ENCODE results near the gene OLFML2B. TPM values are rescaled to one million over a fixed set of nuclear protein-coding genes. Genes with fewer than 3 reads are reported as not detected.

The OLFML2B gene
- polyA plus RNA-seq, 2 of the 4 experiments (the other 2 are of a cell fraction), result 0.10 to 0.79 TPM

DNA sequence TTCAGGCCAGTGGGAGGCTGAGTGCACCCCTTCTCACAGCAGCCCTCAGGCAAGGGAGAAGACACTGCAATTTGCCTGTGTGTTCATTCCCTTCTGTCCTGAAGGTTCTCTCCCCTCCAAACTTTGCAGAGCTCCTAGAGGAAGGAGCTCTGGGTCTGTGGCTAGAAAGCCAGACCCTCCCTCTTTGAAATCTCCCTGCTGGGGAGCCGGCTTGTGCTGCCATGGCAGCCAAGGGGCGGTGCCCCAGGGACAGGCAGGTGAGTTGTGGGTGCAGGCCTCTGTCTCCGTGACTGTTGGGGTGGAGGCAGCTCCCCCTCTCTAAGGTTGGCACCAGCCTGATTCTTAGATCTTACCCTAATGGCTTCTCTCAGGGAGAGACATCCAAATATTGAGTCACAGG, 53.0 kb downstream of the OLFML2B start (continued):
- TF ChIP-seq HEYL (CRISPR knock-in tag; IDR thresholded peaks at IDR 0.05), result no peak
- no peak for TF ChIP-seq ELK1 (IDR thresholded peaks at IDR 0.05; ENCODE audit: low read depth, low read length)

DNA sequence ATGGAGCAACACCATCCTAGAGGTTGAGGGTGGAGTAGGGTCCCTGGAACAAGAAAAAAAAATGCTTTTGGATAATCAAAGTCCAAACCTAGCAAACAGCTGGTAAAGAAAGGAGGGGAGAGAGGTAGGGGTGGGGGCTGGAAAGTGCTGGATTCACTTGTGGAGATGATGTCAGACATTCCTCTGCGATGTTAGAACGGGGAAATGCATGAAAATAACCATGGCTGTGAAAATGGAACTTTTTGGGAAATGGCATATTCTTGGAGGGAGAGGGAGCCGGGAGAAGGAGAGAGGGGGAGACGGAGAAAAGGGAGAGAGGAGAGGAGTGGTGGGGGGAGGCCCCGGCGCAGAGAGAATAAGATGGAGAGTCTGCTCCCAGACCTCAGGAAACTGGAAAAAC, 53.6 kb downstream of the OLFML2B start:
- FAIRE-seq (no peak), DNase-seq (ENCODE audit: low read depth in 1 of 2, low spot score in 1 of 2) (no peak), ATAC-seq (no peak)
- POLR2A ChIA-PET, result no interaction called here
- Histone ChIP-seq H3K4me3 (no peak overlapping the region), H3K9me3 (no peaks in the 10 kb centered on the region), H3K27ac (no peak overlapping the region), H3K4me1 (no peaks in the 10 kb centered on the region), H3K4me2 (no peak overlapping the region)
- TF ChIP-seq GATA3 (IDR thresholded peaks at IDR 0.05; ENCODE audit: borderline replicate concordance) (no peak), PBX3 (IDR thresholded peaks at IDR 0.05) (no peak), FOSL2 (IDR thresholded peaks at IDR 0.05) (no peak), FOSL2 (CRISPR knock-in tag; IDR thresholded peaks at IDR 0.05) (no peak), KDM5A (IDR thresholded peaks at IDR 0.05) (no peak), RAD21 (conservative IDR thresholded peaks at IDR 0.05 in 1 of 2, IDR thresholded peaks at IDR 0.05 in 1 of 2) (no peak), ZNF302 (CRISPR knock-in tag; IDR thresholded peaks at IDR 0.05) (no peak), EHMT2 (IDR thresholded peaks at IDR 0.05; ENCODE audit: low read depth) (no peak), RCOR1 (IDR thresholded peaks at IDR 0.05; ENCODE audit: low read depth, low read length) (no peak), MYC (IDR thresholded peaks at IDR 0.05; ENCODE audit: borderline replicate concordance, low read length) (no peak), CBX2 (IDR thresholded peaks at IDR 0.05; ENCODE audit: borderline replicate concordance, low read depth) (no peak), CEBPB (IDR thresholded peaks at IDR 0.05) (no peak), ZSCAN20 (CRISPR knock-in tag; IDR thresholded peaks at IDR 0.05) (no peak), POLR2A (IDR thresholded peaks at IDR 0.05; ENCODE audit: low read length) (no peak), REST (IDR thresholded peaks at IDR 0.05) (no peak), MAZ (IDR thresholded peaks at IDR 0.05; ENCODE audit: borderline replicate concordance, low read depth, low read length) (no peak), HEYL (CRISPR knock-in tag; IDR thresholded peaks at IDR 0.05) (no peak)
- TF ChIP-seq, protein P1, sequence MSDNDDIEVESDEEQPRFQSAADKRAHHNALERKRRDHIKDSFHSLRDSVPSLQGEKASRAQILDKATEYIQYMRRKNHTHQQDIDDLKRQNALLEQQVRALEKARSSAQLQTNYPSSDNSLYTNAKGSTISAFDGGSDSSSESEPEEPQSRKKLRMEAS (IDR thresholded peaks at IDR 0.05), result no peak
- CTCF ChIA-PET, result no interaction called here
- WGBS (ENCODE audit: missing lambda C conversion rate), result 92% methylated on average over 6 of the region's 6 CpGs

DNA sequence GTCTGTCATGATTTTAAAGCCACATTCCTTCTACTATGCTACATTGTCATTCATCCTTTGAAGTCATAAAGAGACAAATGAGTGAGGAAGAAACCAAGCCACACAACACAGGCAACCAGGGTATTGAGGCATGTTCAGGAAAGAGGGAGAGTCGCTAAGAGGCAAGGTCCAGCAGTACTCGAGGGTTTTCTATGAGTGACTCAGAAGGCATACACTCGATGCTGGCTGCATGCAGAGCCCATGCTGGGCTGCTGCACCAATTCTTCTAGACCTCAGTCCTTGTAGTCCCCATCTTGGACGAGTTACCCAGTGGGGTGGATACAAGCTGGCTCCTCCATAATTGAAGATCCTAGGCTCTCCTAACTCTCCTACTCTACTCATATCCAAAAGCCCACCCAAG, 57.6 kb downstream of the OLFML2B start:
- ATAC-seq (no peak), DNase-seq (ENCODE audit: low read depth in 1 of 2, low spot score in 1 of 2) (no peak), FAIRE-seq (no peak)
- TF ChIP-seq ESRRA (IDR thresholded peaks at IDR 0.05; ENCODE audit: borderline replicate concordance, low read length) (no peak), FOSB (CRISPR knock-in tag; IDR thresholded peaks at IDR 0.05) (no peak), EHMT2 (IDR thresholded peaks at IDR 0.05; ENCODE audit: low read depth) (no peak), GATA3 (IDR thresholded peaks at IDR 0.05; ENCODE audit: borderline replicate concordance) (no peak), ELK1 (IDR thresholded peaks at IDR 0.05; ENCODE audit: low read depth, low read length) (no peak), ZSCAN20 (CRISPR knock-in tag; IDR thresholded peaks at IDR 0.05) (no peak), RNF2 (IDR thresholded peaks at IDR 0.05; ENCODE audit: borderline replicate concordance, low read depth) (no peak)
- Histone ChIP-seq H3K9me3 (no peaks in the 10 kb centered on the region), H3K4me1 (peaks cover 13% of the 10 kb centered on the region), H3K4me3 (no peak overlapping the region), H3K4me2 (no peak overlapping the region), H3K27ac (no peak overlapping the region)
- 47% methylated on average over 4 of the region's 4 CpGs for WGBS (ENCODE audit: missing lambda C conversion rate)
- POLR2A ChIA-PET, result no interaction called here
- CTCF ChIA-PET, result interaction anchor here (0.5 to 1.2 kb wide), 2 partner anchors 15 to 170 kb away, joined by 3 read pairs; no protein-coding TSS in a partner anchor
